SH-SY5Y (cell line): Measurements from ENCODE around the gene DACH1.

Source experiments
- GATA2 ChIP-seq: IDR thresholded peaks from 2 replicates; pipeline ENCODE4 v1.6.1; 2011; ENCODE audit warnings: mild to moderate bottlenecking, low read depth, low read length
- GATA3 ChIP-seq: IDR thresholded peaks from 2 replicates; pipeline ENCODE4 v1.6.1; 2011; ENCODE audit warnings: low read depth, mild to moderate bottlenecking, low read length, moderate library complexity

- TF ChIP-seq GATA3 (no peak), GATA2 (no peak)
These were observed 392.1 kb downstream of the DACH1 start for GRCh38 chr13:71474936-71475335.
